IPS-18c (cell line): ENCODE results near the gene LRRC8E.
A peak's percentile ranks its signal among the peaks of the same experiment; 100 is the strongest.

Experiments
- H3K4me3 ChIP-seq: 2 replicates; pipeline ENCODE4 v1.7.0; 2013; ENCODE audit warnings: low read depth, mild to moderate bottlenecking, low read length, moderate library complexity; ENCODE audit not compliant: insufficient read depth
- H3K9me3 ChIP-seq: one replicate; pipeline ENCODE4 v1.6.1; 2013; ENCODE audit warnings: mild to moderate bottlenecking, low read length, moderate library complexity; ENCODE audit not compliant: control insufficient read depth, insufficient read depth

Gene LRRC8E

DNA sequence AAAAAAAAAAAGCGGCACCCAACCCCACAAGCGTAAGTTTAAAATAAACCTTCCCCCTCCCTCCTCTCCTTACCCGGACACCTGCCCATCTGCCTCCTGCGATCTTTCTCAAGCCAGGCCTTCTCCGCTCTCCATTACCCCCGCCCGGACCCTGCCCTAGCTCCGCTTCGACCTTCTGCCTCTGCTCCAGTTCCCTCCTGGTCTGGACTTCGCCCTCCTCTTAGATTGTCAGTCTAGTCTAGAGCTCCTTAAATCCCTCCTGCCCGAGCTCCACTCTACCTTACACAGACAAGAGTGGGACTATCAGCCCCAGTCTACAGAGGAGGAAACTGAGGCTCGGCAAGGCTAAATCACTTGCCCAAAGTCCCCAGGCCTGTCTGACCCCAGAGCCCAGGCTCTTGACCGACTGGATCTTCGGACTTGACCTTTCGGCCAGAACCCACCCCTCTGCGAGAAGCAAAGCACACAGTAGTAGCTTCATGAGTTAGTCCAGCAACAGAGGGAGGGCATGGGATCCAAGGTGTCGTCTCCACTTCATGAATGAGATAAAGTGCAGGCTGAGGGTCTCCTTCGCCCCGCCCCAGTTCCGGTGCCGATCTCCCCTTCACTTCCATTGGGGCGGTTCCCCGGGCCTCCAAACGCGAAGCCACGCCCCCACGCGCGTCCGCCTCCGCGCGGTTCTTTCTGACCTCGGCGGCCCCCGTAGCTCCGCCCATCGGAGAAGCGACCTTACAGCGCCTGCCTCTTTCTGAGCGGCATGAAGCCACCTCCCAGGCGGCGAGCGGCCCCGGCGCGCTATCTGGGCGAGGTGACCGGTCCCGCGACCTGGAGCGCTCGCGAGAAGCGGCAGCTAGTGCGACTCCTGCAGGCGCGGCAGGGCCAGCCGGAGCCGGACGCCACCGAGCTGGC lies 31.6 kb downstream of the LRRC8E start, which contains the start of gene SNAPC2:
TSS of gene SNAPC2 (plus strand) at position 729 of the 909 bp plus-strand sequence. CDS start at position 758, 29 bp downstream.
- peak within 1 kb of the TSS; percentile 96 for H3K4me3 ChIP-seq
- no peaks in the 10 kb centered on the region for H3K9me3 ChIP-seq

DNA sequence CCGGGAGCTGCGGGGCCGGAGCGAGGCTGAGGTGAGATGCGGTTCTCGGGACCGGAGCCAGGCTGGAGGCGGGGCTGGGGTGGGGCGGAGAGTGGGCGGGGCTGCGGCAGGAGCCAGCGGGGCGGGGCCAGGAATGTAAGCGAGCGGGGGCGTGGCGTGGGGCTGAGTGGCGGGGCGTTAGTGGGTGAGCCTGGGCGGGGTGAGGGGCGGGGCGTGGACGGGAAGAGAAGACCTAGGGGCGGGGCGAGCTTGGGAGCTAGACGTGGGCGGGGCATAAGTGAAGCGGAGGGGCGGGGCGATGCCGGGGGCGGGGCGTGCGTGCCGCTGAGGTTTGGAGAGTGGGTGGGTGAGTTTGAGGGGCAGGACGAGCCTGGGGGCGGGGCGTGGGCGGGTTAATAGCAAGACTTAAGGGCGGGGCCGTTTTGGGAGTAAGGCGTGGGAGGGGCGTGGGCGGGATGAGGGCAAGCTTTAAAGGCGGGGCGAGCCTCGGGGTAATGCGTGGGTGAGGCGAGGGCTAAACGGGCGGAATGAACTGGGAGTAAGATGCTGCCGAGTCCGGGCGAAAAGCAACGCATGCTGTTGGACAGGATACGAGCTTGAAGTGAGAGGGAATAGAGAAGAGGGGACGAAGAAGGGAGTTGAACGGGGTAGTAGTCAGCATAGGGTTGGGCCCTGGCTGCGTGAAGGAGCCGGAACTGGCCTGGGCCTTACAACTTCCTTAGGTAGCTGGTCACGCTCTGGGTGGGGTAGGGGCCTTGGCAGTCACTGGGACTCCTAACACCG lies 32.4 kb downstream of the LRRC8E start:
- no peaks in the 10 kb centered on the region for H3K9me3 ChIP-seq
- H3K4me3 ChIP-seq = peak overlapping the region; percentile 96

DNA sequence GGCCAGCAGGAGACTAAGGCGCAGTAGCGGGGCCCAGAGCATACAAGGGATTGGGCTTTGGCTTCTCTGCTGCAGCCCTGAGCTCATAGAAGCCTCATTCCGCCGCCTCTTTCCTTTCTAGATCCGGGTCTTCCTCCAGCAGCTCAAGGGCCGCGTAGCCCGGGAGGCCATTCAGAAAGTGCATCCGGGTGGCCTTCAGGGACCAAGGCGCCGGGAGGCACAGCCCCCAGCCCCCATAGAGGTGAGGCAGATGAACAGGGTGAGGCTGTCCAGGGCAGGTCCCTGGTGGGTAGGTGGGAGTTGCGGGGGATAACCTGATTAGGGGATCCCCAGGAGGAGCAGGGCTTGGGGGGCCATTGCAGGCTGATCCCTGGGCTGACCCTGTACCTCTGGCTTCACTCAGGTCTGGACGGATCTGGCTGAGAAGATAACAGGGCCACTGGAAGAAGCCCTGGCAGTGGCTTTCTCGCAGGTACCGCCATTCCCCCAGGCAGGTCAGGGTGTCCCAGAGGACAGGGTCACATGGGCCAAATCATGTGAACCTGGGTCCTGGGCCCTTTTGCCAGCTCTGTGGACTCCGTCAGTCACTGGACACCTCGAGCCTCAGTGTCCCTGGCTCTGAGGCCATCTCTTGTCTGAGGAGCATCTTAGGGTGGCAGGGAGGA lies 33.1 kb downstream of the LRRC8E start:
- H3K9me3 ChIP-seq = no peaks in the 10 kb centered on the region
- peak overlapping the region; percentile 56 for H3K4me3 ChIP-seq

DNA sequence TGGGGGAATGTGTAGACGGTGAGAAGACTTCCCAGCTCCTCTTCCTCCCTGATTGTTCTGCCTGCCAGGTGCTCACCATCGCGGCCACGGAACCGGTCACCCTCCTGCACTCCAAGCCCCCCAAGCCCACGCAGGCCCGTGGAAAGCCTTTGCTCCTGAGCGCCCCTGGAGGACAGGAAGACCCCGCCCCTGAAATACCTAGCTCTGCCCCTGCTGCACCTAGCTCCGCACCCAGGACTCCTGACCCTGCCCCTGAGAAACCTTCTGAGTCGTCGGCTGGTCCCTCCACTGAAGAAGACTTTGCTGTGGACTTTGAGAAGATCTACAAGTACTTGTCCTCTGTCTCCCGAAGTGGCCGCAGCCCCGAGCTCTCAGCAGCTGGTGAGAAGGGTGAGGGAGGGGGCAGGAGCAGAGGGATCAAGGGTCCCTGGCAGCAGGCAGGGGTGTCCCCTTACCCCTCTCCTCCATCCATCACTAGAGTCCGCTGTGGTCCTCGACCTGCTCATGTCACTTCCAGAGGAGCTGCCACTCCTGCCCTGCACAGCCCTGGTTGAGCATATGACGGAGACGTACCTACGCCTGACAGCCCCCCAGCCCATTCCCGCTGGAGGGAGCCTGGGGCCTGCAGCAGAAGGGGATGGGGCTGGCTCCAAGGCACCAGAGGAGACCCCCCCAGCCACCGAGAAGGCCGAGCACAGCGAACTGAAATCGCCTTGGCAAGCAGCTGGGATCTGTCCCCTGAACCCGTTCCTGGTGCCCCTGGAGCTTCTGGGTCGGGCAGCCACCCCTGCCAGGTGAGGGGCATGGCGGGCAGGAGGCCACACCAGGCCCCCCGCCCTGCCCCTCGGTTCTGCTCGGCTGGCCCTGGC lies 33.9 kb downstream of the LRRC8E start:
- peak overlapping the region; percentile 56; the same call in 1 of the 2 replicates for H3K4me3 ChIP-seq
- no peaks in the 10 kb centered on the region for H3K9me3 ChIP-seq

DNA sequence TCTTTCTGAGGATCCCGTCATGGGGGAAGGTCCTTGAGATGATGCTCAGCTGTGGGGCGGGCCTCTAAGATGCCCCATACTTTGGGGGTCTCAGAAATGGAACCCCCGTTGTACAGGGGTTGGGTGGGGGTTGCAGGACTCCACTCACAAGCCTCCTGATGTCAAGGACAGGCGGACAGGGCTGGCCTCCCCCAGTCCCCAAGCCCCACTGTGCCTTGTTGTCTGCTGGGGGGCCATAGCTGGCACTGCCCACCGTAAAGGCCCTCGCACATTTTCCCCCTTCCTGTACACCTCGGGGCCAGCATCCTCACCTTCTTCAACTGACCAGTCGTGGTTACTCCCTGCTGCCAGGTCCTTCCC lies 34.5 kb downstream of the LRRC8E start:
- Histone ChIP-seq H3K9me3 (no peaks in the 10 kb centered on the region), H3K4me3 (no peak overlapping the region)

DNA sequence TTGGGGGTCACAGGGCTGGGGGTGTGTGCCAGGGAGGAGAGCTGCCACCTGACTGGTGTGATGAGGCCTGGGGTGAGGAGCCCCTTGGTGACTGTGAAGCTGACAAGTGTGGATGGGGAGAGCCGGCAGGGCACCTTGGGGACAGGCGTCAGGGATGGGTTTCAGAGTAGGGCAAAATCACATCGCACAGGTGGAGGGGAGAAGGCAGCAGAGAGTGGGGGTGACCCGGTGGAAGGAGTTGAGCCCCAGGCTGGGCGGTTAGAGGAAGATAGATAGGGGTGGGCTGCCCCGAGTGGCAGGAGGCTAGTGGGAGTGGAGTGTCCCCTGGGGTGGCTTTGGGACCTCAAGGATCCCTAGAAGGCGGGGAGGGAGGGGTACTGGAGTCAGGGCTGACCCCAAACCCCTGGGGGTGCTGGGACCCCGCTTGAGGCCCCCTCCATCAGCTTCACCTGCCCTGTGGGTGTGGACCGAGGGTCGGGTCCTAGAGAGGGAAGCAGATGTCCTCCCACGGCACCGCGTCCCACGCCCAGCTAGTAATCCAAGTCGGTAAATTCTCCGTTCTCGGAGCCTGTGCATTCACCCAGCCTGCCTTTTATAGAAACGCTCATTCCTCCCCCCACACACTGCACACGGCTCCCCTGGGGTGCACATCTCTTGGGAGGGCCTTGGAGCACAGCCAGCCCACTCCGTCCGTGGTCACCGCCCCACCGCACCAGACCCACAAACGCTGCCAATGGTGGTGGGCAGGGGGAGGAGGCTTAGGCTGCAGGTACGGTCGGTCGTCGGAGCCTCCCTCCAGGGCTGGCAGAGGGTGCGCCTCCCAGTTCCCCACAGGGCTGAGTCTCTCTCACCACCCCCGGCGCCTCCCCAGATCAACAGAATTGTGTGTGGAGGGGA lies 35.2 kb downstream of the LRRC8E start:
- Histone ChIP-seq H3K4me3 (no peak overlapping the region), H3K9me3 (no peaks in the 10 kb centered on the region)

DNA sequence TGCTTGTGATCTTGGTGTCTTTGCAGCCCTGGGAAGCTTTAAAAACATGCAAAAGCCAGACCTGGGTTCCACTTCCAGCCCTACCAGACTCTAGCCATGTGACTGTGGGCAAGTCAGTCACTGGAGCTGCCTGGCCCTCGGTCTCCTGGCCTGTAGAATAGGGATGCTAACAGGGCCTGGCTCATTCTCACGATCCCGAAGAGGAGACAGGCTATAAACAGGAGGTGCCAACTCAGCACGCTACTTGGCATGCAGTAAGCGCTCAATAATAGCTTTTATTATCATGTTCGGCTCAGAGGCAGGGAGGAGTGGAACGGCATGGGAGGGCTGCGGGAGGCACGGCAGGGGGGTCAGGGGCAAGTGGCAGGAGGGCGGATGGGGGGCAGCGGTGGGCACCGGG lies 35.9 kb downstream of the LRRC8E start:
- H3K9me3 ChIP-seq = no peaks in the 10 kb centered on the region
- no peak overlapping the region for H3K4me3 ChIP-seq

DNA sequence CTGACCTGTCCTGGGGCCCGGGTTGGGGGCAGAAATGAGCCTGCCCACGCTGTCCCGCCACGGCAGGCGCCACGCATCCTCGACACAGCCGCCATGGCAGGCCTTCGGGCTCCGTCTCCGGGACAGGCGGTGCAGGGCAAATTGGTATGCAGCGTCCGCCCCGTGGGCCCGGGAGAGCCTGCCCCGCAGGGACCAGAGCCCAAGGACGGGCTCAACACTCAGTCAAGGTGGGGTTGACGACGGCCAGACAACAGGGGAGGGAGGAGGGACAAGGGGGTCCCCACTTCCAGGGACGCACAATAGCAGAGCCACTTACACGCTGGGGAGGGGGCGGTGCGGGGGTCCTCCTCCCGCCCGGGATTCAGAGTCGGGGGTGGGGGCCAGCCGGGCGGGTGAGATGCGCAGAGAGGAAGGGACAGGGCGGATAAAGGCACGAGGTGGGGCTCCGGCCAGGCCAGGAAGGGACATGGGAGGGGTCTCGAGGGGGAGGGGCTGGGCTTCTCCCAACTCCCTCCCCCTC lies 36.4 kb downstream of the LRRC8E start:
- Histone ChIP-seq H3K9me3 (no peaks in the 10 kb centered on the region), H3K4me3 (peak overlapping the region; percentile 62; the same call in 1 of the 2 replicates)

DNA sequence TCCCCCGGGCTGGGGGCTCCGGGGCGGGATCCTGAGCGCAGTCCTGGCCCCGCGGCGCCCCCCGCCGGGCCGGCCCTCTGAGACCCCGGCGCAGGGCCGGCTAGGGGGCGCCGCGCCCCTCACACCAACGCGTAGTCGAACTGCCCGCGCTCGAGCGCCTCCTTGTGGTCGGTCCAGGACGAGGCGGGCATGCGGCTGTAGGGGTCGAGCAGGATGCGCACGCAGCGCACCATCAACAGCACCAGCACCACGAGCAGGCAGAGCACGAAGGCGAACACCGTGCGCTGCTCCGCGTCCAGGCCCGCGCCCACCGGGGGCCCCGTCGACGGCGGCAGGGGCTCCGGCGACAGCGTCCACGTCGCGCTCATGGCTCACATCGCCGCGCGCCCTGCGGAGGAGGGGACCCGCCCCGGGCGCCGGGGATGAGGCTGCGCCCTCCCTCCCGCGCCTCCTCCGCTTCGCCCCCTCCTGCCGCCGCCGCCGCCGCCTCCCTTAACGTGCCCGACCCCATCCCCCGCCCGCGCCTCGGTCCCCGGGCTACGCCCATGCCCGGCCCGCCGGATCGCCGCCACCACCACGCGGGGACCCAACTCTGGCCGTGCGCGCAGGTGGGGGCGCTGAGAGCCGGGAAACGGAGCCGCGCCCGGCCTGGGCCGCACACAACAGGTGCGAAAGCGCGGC lies 37.0 kb downstream of the LRRC8E start:
- Histone ChIP-seq H3K9me3 (no peaks in the 10 kb centered on the region), H3K4me3 (peak overlapping the region; percentile 62)

DNA sequence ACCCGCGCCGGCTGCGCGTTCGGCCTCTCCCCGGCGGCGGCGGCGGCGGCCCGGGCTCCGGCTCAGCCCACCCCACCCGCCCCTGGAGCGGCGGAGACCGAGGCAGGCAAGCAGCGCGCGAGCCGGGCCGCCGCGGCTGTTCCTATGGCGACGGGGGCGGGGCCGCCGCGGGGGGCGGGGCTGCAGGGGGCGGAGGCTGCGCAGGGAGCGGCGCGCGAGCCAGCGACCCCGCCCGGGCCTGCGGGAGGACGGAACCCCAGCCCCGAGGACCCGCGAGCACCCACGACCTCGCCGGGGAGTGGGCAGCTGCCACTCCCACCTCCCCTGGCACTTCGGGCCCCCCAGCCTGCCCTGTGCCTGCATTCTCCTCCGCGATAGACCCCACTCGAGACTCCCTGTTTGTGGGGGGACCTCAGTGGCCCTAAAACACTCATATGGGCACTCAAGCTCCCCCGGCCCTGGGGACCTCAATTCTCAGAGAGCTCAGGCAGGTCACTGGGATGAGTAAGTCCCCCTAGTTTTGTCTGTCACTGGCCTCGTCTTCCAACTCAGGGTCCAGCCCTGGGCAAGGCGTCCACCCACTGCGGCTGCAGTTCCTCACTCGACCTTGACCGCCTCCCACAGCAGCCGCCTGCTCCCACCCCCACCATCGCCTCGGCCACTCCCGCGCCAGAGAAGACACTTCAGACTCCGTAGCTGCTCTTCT lies 37.9 kb downstream of the LRRC8E start, which contains the start of gene CTXN1:
TSS of gene CTXN1 (minus strand) at position 115 of the 706 bp plus-strand sequence. CDS start 597 bp downstream, outside the sequence.
- Histone ChIP-seq H3K4me3 (peak within 1 kb of the TSS; percentile 62), H3K9me3 (no peaks in the 10 kb centered on the region)

DNA sequence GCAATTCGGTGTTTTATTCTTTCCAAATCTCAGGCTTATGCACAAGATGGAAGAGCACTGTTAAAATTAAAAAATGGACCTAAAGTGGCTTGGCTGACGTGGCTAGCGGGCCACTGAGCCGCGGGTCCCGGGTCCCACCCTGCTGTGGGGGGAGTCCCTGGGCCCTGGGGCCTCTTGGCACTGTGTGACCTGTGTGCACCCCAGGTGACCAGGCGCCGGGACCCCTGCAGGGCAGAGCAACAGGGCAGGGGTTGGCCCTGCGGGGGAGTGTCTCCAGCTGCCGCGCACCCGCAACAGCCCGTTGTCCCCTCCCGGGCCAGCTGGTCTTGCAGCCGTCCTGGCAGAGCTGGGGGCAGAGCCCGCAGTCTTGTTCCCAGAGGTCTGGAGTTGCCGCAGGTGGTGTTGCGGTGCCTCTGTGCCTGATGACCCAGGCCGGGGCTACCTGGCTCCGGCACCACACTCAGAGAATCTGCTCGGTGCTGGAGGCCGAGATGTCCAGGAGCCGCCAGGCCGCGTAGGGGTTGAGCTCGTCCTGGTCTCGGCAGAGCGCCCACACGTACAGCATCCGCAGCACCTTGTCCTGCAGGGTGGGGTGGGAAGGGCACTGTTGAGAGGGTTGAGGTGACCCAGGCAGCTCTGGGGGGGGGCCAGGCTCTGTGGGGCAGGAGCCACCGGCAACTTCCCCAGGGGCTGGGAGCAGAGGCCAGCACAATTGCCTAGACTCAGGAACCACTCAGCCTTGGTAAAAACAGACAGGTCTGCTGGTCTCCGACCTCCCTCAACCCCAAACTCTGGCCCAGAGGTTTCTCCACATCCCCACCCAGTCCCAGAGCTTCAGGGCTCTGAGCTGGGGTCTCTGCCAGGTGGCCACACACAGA lies 38.7 kb downstream of the LRRC8E start:
- no peak overlapping the region for H3K4me3 ChIP-seq
- H3K9me3 ChIP-seq = no peaks in the 10 kb centered on the region

DNA sequence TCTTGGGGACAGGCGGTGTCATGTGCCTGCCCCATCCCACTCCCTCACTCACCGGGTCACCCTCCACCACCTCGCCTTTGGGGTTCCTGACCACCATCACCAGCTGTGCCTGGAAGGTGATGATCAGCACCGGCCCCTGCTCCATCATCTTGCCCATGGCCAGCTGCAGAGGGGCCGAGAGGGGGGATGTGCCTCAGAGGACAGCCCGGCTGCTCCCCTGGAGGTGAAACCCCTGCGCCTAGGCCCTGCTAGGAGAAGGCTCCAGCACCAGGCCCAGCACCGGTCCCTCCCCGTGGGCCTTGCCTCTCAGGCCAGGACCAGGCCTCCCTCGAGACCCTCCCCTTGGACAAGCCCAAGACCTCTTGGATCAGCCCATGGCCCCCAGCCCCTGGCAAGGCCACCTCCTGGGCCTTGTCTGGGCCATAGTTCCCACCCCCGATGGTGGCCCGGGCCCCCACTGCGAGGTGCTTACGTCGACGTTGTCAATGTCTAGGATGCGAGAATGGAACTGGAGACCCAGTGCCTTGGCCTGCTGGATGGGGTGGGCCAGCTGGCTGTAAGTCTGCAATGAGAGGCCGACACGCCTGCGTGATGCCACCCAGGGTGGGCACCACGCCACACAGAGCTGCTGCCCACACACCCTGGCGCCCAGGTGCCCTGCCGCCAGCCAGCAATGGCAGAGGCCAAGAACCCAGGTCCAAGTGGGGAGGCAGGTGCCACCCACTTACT lies 39.5 kb downstream of the LRRC8E start:
- Histone ChIP-seq H3K4me3 (no peak overlapping the region; the same call in 1 of the 2 replicates), H3K9me3 (no peaks in the 10 kb centered on the region)

DNA sequence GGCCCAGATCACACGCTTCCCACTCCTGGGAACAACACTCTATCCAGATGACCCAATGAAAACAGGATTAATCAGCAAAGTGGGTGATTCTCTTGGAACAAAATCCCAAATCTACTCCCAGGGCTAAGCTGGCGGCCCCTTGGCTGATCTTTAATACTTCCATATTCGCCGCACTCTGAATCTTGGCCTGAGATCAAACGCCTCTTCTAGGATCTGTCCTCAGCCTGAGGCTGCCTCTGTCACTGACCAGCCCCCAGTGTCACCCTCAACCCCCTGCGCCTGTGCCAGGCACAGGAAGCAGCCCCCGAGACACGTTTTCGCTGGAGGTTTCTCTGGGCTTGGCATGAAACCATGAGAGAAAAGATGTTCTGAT lies 40.0 kb downstream of the LRRC8E start:
- H3K9me3 ChIP-seq = no peaks in the 10 kb centered on the region
- no peak overlapping the region for H3K4me3 ChIP-seq
